Keratinocyte (primary cell): Measurements from ENCODE around the gene ME1. TPM values are rescaled to one million over a fixed set of nuclear protein-coding genes. Genes with fewer than 3 reads are reported as not detected.
A peak's percentile ranks its signal among the peaks of the same experiment; 100 is the strongest.

Experiments
- DNase-seq: peaks from one replicate; pipeline ENCODE4 v3.0.0-alpha.2; 2011; ENCODE audit warnings: low read depth, missing footprints, low spot score
- FAIRE-seq: peaks from 2 replicates; lab custom pipeline; 2011; peaks lifted over from hg19 to GRCh38; lab: Jason Lieb, UNC
- H2AFZ ChIP-seq: 2 replicates; pipeline ENCODE4 v1.6.0; 2012; ENCODE audit warnings: low read length, control low read depth, inconsistent platforms; ENCODE audit not compliant: control insufficient read depth
- H3K27ac ChIP-seq: 2 replicates; pipeline ENCODE4 v1.5.1; 2011; ENCODE audit warnings: low read length; ENCODE audit not compliant: control insufficient read depth, insufficient read depth
- H3K27me3 ChIP-seq: 3 replicates; pipeline ENCODE4 v1.6.0; 2011; ENCODE audit warnings: low read length; ENCODE audit not compliant: control insufficient read depth, insufficient read depth; ENCODE audit errors: extremely low read depth
- H3K36me3 ChIP-seq, 2 experiments: 2 replicates in 1 of 2; 3 replicates in 1 of 2; pipeline ENCODE4 v1.5.1; 2011; ENCODE audit warnings: low read length in 2 of 2, mild to moderate bottlenecking in 1 of 2; ENCODE audit not compliant: control insufficient read depth in 2 of 2, insufficient read depth in 2 of 2; ENCODE audit errors: extremely low read depth in 1 of 2
- H3K4me1 ChIP-seq: 3 replicates; pipeline ENCODE4 v1.5.1; 2011; ENCODE audit warnings: low read length; ENCODE audit not compliant: control insufficient read depth, insufficient read depth; ENCODE audit errors: extremely low read depth
- H3K4me2 ChIP-seq: 3 replicates; pipeline ENCODE4 v1.6.0; 2011; ENCODE audit warnings: low read depth, low read length; ENCODE audit not compliant: control insufficient read depth, insufficient read depth; ENCODE audit errors: extremely low read depth
- H3K4me3 ChIP-seq, 3 experiments: fragments of 200-600 bp in 1 of 3; sonication (generic) in 1 of 3; 2 replicates in 2 of 3; 3 replicates in 1 of 3; pipeline ENCODE4 v1.5.1; 2011 to 2016; ENCODE audit warnings: low read length in 3 of 3, mild to moderate bottlenecking in 3 of 3, control low read depth in 2 of 3, inconsistent platforms in 1 of 3, low read depth in 1 of 3, mixed read lengths in 1 of 3, mixed run types in 1 of 3, moderate library complexity in 1 of 3; ENCODE audit not compliant: control insufficient read depth in 2 of 3, insufficient read depth in 2 of 3; ENCODE audit errors: extremely low read depth in 1 of 3
- H3K79me2 ChIP-seq: 2 replicates; pipeline ENCODE4 v1.6.0; 2012; ENCODE audit warnings: low read length; ENCODE audit not compliant: control insufficient read depth, insufficient read depth
- H3K9ac ChIP-seq: 3 replicates; pipeline ENCODE4 v1.6.0; 2011; ENCODE audit warnings: low read length; ENCODE audit not compliant: control insufficient read depth, insufficient read depth; ENCODE audit errors: extremely low read depth
- H3K9me1 ChIP-seq: 3 replicates; pipeline ENCODE4 v1.6.0; 2011; ENCODE audit warnings: low read length; ENCODE audit not compliant: control insufficient read depth, insufficient read depth; ENCODE audit errors: extremely low read depth
- H3K9me3 ChIP-seq: 2 replicates; pipeline ENCODE4 v1.5.1; 2012; ENCODE audit warnings: low read depth, low read length; ENCODE audit not compliant: control insufficient read depth
- H4K20me1 ChIP-seq: 3 replicates; pipeline ENCODE4 v1.6.0; 2011; ENCODE audit warnings: low read length; ENCODE audit not compliant: control insufficient read depth, insufficient read depth; ENCODE audit errors: extremely low read depth
- EZH2 ChIP-seq: IDR thresholded peaks from one replicate; pipeline ENCODE4 v1.6.1; 2012; ENCODE audit warnings: inconsistent platforms, mild to moderate bottlenecking, low read length, moderate library complexity
- dilution Hi-C: fragments of 300-500 bp; cut with MboI; formaldehyde crosslinking; loops from one replicate; pipeline ENCODE4 v1.7.0; 2020; ENCODE audit warnings: low sequenced_read_pairs; ENCODE audit not compliant: extremely low pct_ligation_motif_present
- polyA plus RNA-seq, 5 experiments: library from polyadenylated mRNA; depleted of rRNA in 3 of 5; stranded (reverse) in 3 of 5; stranded (forward) in 1 of 5; unstranded in 1 of 5; fragments of >200 nt; gene quantifications; 1 replicate in 1 of 5; 2 replicates in 3 of 5; 3 replicates in 1 of 5; pipeline versions ENCODE4 v1.2.1 to v1.2.3, GENCODE V29; 2011 to 2012; ENCODE audit warnings: missing spikeins in 2 of 5, low read depth in 1 of 5, low replicate concordance in 1 of 5
- TF ChIP-seq, protein P1 (sequence below), 3 experiments: IDR thresholded peaks in 1 of 3; conservative IDR thresholded peaks in 1 of 3; optimal IDR thresholded peaks in 1 of 3; 2 replicates in 2 of 3; 3 replicates in 1 of 3; pipeline versions ENCODE3 to v1.5.1; 2011; ENCODE audit warnings: low read length in 3 of 3, mild to moderate bottlenecking in 3 of 3, moderate library complexity in 2 of 3, control low read depth in 1 of 3, inconsistent platforms in 1 of 3; ENCODE audit not compliant: insufficient read depth in 2 of 3; ENCODE audit errors: extremely low read depth in 1 of 3

ME1 gene
- polyA plus RNA-seq, 1 donor (not counting 4 experiments of a cell fraction or from before 2014, with no cell fraction given) = 27.7 TPM

DNA sequence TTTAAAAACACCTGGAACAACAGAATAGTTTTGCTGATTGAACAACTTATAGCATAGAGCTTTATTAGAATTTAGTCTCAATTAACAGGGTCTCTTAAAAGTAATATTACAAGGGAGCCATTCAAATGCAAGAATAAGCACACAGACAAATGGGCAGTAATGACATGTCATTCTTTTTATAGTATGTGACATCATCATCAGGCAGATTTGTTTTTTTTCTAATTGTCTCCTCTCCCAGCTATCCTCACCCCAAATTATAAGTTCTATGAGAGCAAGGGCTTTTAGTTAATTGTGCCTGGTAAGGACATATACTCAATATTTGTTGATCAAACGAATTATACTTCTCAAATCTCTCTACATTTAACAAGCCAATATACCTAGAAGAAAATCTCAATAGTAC lies 248.7 kb downstream of the ME1 start:
- no peak overlapping the region for H3K9ac ChIP-seq

DNA sequence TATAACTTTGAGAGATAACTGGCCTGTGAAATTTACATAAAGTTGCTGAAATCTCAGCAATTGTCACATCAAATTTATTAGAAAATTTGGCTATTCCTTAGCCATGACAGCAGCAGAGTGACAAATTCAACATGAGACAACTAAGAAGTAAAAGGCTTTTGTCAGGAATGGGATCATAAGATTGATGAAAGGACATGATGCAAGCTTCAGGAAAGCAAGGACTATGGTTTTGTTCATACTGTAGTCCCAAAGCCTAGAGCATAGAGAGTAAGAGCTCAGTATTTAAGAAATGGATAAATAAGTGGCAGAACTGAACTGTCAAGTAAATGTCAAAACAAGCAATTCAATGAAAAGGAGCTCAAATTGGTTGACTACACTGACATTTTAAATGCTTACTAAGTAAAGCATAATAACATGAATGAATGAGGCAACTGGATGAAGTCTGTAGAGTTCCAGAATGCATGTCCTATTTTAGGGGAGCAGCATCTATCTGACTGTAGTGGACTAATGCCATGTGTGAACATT lies 250.4 kb downstream of the ME1 start:
- no peak overlapping the region for H3K9ac ChIP-seq

More for the DNA sequence above, 248.7 kb downstream of the ME1 start:
- Histone ChIP-seq H3K27me3 (no peaks in the 10 kb centered on the region), H3K4me1 (peaks cover 7% of the 10 kb centered on the region), H2AFZ (no peak overlapping the region), H3K79me2 (no peaks in the 10 kb centered on the region), H3K36me3 (peaks cover 6 to 32% of the 10 kb centered on the region in 2 experiments), H3K4me3 (no peak overlapping the region), H3K9me1 (peaks cover 2% of the 10 kb centered on the region), H3K27ac (no peak overlapping the region), H4K20me1 (no peaks in the 10 kb centered on the region), H3K4me2 (no peak overlapping the region), H3K9me3 (no peaks in the 10 kb centered on the region)
- no peak for DNase-seq
- TF ChIP-seq, protein P1, sequence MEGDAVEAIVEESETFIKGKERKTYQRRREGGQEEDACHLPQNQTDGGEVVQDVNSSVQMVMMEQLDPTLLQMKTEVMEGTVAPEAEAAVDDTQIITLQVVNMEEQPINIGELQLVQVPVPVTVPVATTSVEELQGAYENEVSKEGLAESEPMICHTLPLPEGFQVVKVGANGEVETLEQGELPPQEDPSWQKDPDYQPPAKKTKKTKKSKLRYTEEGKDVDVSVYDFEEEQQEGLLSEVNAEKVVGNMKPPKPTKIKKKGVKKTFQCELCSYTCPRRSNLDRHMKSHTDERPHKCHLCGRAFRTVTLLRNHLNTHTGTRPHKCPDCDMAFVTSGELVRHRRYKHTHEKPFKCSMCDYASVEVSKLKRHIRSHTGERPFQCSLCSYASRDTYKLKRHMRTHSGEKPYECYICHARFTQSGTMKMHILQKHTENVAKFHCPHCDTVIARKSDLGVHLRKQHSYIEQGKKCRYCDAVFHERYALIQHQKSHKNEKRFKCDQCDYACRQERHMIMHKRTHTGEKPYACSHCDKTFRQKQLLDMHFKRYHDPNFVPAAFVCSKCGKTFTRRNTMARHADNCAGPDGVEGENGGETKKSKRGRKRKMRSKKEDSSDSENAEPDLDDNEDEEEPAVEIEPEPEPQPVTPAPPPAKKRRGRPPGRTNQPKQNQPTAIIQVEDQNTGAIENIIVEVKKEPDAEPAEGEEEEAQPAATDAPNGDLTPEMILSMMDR (optimal IDR thresholded peaks at IDR 0.05 in 1 of 3, IDR thresholded peaks at IDR 0.05 in 1 of 3, conservative IDR thresholded peaks at IDR 0.05 in 1 of 3; ENCODE audit: extremely low read depth in 1 of 3, insufficient read depth in 2 of 3, low read length in 3 of 3) = no peak
- TF ChIP-seq EZH2 = no peak
- no peak for FAIRE-seq
- dilution Hi-C loops = no loop called here

More for the DNA sequence above, 250.4 kb downstream of the ME1 start:
- H3K36me3 ChIP-seq = peaks cover 7 to 22% of the 10 kb centered on the region in 2 experiments
- H3K9me3 ChIP-seq = no peaks in the 10 kb centered on the region
- FAIRE-seq (peak; percentile 5), DNase-seq (no peak)
- no peaks in the 10 kb centered on the region for H3K79me2 ChIP-seq
- dilution Hi-C loops = no loop called here
- H3K27me3 ChIP-seq = no peaks in the 10 kb centered on the region
- H4K20me1 ChIP-seq = no peaks in the 10 kb centered on the region
- H3K9me1 ChIP-seq = no peaks in the 10 kb centered on the region
- H3K4me3 ChIP-seq = no peak overlapping the region
- no peak overlapping the region for H2AFZ ChIP-seq
- no peak overlapping the region for H3K4me2 ChIP-seq
- TF ChIP-seq EZH2 = no peak
- TF ChIP-seq, protein P1 (optimal IDR thresholded peaks at IDR 0.05 in 1 of 3, IDR thresholded peaks at IDR 0.05 in 1 of 3, conservative IDR thresholded peaks at IDR 0.05 in 1 of 3; ENCODE audit: extremely low read depth in 1 of 3, insufficient read depth in 2 of 3, low read length in 3 of 3) = no peak
- H3K4me1 ChIP-seq = peaks cover 7% of the 10 kb centered on the region
- no peak overlapping the region for H3K27ac ChIP-seq
